ENCODE results near the gene RPLP2.

Gene RPLP2

GRCh38 chr11:860234-861104 is 50.7 kb downstream of the RPLP2 start:
- FAIRE-seq: no peak
- DNase-seq (ENCODE audit: insufficient read length, low spot score): no peak
- no peak for TF ChIP-seq POLR2A (IDR thresholded peaks at IDR 0.05; ENCODE audit: low read depth, low read length)
- TF ChIP-seq TAF1 (IDR thresholded peaks at IDR 0.05; ENCODE audit: low read depth, low read length): no peak
- no peak for TF ChIP-seq POU2F2 (IDR thresholded peaks at IDR 0.05; ENCODE audit: low read depth, low read length)

GRCh38 chr11:861105-861479 is 51.3 kb downstream of the RPLP2 start:
- DNase-seq (ENCODE audit: insufficient read length, low spot score) (no peak), FAIRE-seq (no peak)
- TF ChIP-seq POLR2AphosphoS5 (IDR thresholded peaks at IDR 0.05; ENCODE audit: low read depth, low read length): no peak
- TF ChIP-seq TAF1 (IDR thresholded peaks at IDR 0.05; ENCODE audit: low read depth, low read length): no peak
- no peak for TF ChIP-seq POLR2A (IDR thresholded peaks at IDR 0.05; ENCODE audit: low read depth, low read length)
- no peak for TF ChIP-seq PAX5 (IDR thresholded peaks at IDR 0.05; ENCODE audit: insufficient read depth, low read length, severe bottlenecking)
- TF ChIP-seq SPI1 (IDR thresholded peaks at IDR 0.05; ENCODE audit: low read depth, low read length): no peak
- TF ChIP-seq POU2F2 (IDR thresholded peaks at IDR 0.05; ENCODE audit: low read depth, low read length): no peak

- no peak for FAIRE-seq
- no peak for DNase-seq (ENCODE audit: insufficient read length, low spot score)
Observed at GRCh38 chr11:862081-862661, 52.4 kb downstream of the RPLP2 start.

More at GRCh38 chr11:862081-862661, 52.4 kb downstream of the RPLP2 start:
- no peak for TF ChIP-seq SPI1 (IDR thresholded peaks at IDR 0.05; ENCODE audit: low read depth, low read length)
- TF ChIP-seq POU2F2 (IDR thresholded peaks at IDR 0.05; ENCODE audit: low read depth, low read length): no peak
- no peak for TF ChIP-seq POLR2AphosphoS5 (IDR thresholded peaks at IDR 0.05; ENCODE audit: low read depth, low read length)
- no peak for TF ChIP-seq TAF1 (IDR thresholded peaks at IDR 0.05; ENCODE audit: low read depth, low read length)
- TF ChIP-seq PAX5 (IDR thresholded peaks at IDR 0.05; ENCODE audit: insufficient read depth, low read length, severe bottlenecking): no peak
- TF ChIP-seq POLR2A (IDR thresholded peaks at IDR 0.05; ENCODE audit: low read depth, low read length): no peak

Data from GM12891 (cell line).